MG63 (cell line): ENCODE data around the gene NDUFA3. TPM values are rescaled to one million over a fixed set of nuclear protein-coding genes. Genes with fewer than 3 reads are reported as not detected.
A peak's percentile ranks its signal among the peaks of the same experiment; 100 is the strongest.
"Not testable (repeated sequence)": the region's sequence is repeated elsewhere in the genome, so short reads cannot be mapped to it uniquely, and the experiment has no call there.

ENCODE experiments used
- DNase-seq: peaks from one replicate; pipeline ENCODE4 v3.0.0-alpha.2; 2020
- H3K27me3 ChIP-seq: fragments of 250-450 bp; sonication (Bioruptor Pico); 2 replicates; pipeline ENCODE4 v1.5.1; 2020; ENCODE audit warnings: mild to moderate bottlenecking, moderate library complexity
- H3K36me3 ChIP-seq: fragments of 250-450 bp; sonication (Bioruptor Pico); 2 replicates; pipeline ENCODE4 v1.5.1; 2020; ENCODE audit warnings: mild to moderate bottlenecking, moderate library complexity
- H3K4me3 ChIP-seq: fragments of 250-450 bp; sonication (Bioruptor Pico); 2 replicates; pipeline ENCODE4 v1.5.1; 2020; ENCODE audit warnings: mild to moderate bottlenecking, moderate library complexity
- H3K9me3 ChIP-seq: fragments of 250-450 bp; sonication (Bioruptor Pico); 2 replicates; pipeline ENCODE4 v1.5.1; 2020; ENCODE audit warnings: mild to moderate bottlenecking, moderate library complexity
- total RNA-seq: library from RNA; depleted of rRNA; stranded (reverse); fragments of >200 nt; shearing (Covaris generic); gene quantifications from 2 replicates; pipeline ENCODE4 v1.2.3, GENCODE V29; 2014; ENCODE audit warnings: low replicate concordance; rRNA removed

NDUFA3 gene
- total RNA-seq, result 4.8 and 23.1 TPM in 2 replicates

GRCh38 chr19:54102421-54103169, at the start of gene NDUFA3:
Gene NDUFA3 (plus strand): TSS chr19:54102855. CDS start chr19:54102879, 24 bp downstream.
- H3K36me3 ChIP-seq, result peaks cover 21% of the 10 kb centered on the region

GRCh38 chr19:54062643-54063042, 40.0 kb upstream of the NDUFA3 start:
- Histone ChIP-seq H3K36me3 (no peaks in the 10 kb centered on the region), H3K9me3 (no peaks in the 10 kb centered on the region), H3K27me3 (peaks cover 30% of the 10 kb centered on the region), H3K4me3 (no peak overlapping the region)
- no peak for DNase-seq

More at GRCh38 chr19:54102421-54103169, at the start of gene NDUFA3:
- peak; percentile 99 for DNase-seq
- Histone ChIP-seq H3K9me3 (no peaks in the 10 kb centered on the region), H3K27me3 (no peaks in the 10 kb centered on the region), H3K4me3 (peak within 1 kb of the TSS; percentile 70)

- no peak for DNase-seq
- Histone ChIP-seq H3K9me3 (no peaks in the 10 kb centered on the region), H3K27me3 (peaks cover 30% of the 10 kb centered on the region), H3K36me3 (no peaks in the 10 kb centered on the region), H3K4me3 (no peak within 1 kb of the TSS)
These were observed 39.1 kb upstream of the NDUFA3 start, which contains the start of gene VSTM1 for GRCh38 chr19:54063350-54064116. Gene VSTM1 (minus strand): TSS chr19:54063897. CDS start chr19:54063777, 120 bp downstream.

- Histone ChIP-seq H3K9me3 (peaks cover 9% of the 10 kb centered on the region), H3K36me3 (no peaks in the 10 kb centered on the region), H3K4me3 (no peak overlapping the region), H3K27me3 (peaks cover 7% of the 10 kb centered on the region)
- no peak for DNase-seq
These were observed 33.2 kb upstream of the NDUFA3 start for GRCh38 chr19:54069470-54069869.

- H3K4me3 ChIP-seq, result no peak overlapping the region
- no peaks in the 10 kb centered on the region for H3K36me3 ChIP-seq
- no peak for DNase-seq
- 0 out of 2 replicates have a peak, but pooled peaks cover 2% of the 10 kb centered on the region for H3K27me3 ChIP-seq
- peaks cover 9% of the 10 kb centered on the region for H3K9me3 ChIP-seq
These were observed 28.8 kb upstream of the NDUFA3 start for GRCh38 chr19:54073829-54074228.

GRCh38 chr19:54074851-54075250, 27.8 kb upstream of the NDUFA3 start:
- Histone ChIP-seq H3K4me3 (no peak overlapping the region), H3K36me3 (no peaks in the 10 kb centered on the region), H3K27me3 (0 out of 2 replicates have a peak, but pooled peaks cover 2% of the 10 kb centered on the region), H3K9me3 (peaks cover under 1% of the 10 kb centered on the region)
- DNase-seq, result no peak

GRCh38 chr19:54077334-54077733, 25.3 kb upstream of the NDUFA3 start:
- Histone ChIP-seq H3K4me3 (no peak overlapping the region), H3K27me3 (0 out of 2 replicates have a peak, but pooled peaks cover 2% of the 10 kb centered on the region), H3K9me3 (peaks cover 6% of the 10 kb centered on the region; the same call in 1 of the 2 replicates), H3K36me3 (no peaks in the 10 kb centered on the region)
- no peak for DNase-seq

- H3K36me3 ChIP-seq, result no peaks in the 10 kb centered on the region
- no peak within 1 kb of the TSS for H3K4me3 ChIP-seq
- no peaks in the 10 kb centered on the region; the same call in 1 of the 2 replicates for H3K27me3 ChIP-seq
- H3K9me3 ChIP-seq, result peaks cover 6% of the 10 kb centered on the region; the same call in 1 of the 2 replicates
- no peak for DNase-seq
These were observed 21.6 kb upstream of the NDUFA3 start, which contains the start of gene TARM1 for GRCh38 chr19:54081032-54081431. Gene TARM1 (minus strand): TSS chr19:54081365. CDS start chr19:54081340, 25 bp downstream.

- DNase-seq, result no peak
- Histone ChIP-seq H3K9me3 (peaks cover 6% of the 10 kb centered on the region; the same call in 1 of the 2 replicates), H3K4me3 (no peak overlapping the region), H3K27me3 (peaks cover 9% of the 10 kb centered on the region), H3K36me3 (no peaks in the 10 kb centered on the region)
These were observed 18.2 kb upstream of the NDUFA3 start for GRCh38 chr19:54084410-54084809.

- no peak for DNase-seq
- H3K36me3 ChIP-seq, result no peaks in the 10 kb centered on the region
- H3K27me3 ChIP-seq, result peaks cover 7% of the 10 kb centered on the region
- 0 out of 2 replicates have a peak, but pooled peaks cover 3% of the 10 kb centered on the region for H3K9me3 ChIP-seq
- H3K4me3 ChIP-seq, result no peak overlapping the region
These were observed 8.1 kb upstream of the NDUFA3 start for GRCh38 chr19:54094426-54095000.

- H3K9me3 ChIP-seq, result 0 out of 2 replicates have a peak, but pooled peaks cover 3% of the 10 kb centered on the region
- DNase-seq, result no peak
- no peaks in the 10 kb centered on the region for H3K36me3 ChIP-seq
- peak overlapping the region; percentile 10 for H3K4me3 ChIP-seq
- H3K27me3 ChIP-seq, result peaks cover 7% of the 10 kb centered on the region
These were observed 7.4 kb upstream of the NDUFA3 start for GRCh38 chr19:54095136-54095858.

- not testable (repeated sequence) for H3K27me3 ChIP-seq, H3K9me3 ChIP-seq, H3K36me3 ChIP-seq
- DNase-seq, result peak; percentile 60
- H3K4me3 ChIP-seq, result peak overlapping the region; percentile 10
These were observed 6.6 kb upstream of the NDUFA3 start for GRCh38 chr19:54095859-54096616.

- DNase-seq, result no peak
- H3K27me3 ChIP-seq, result peaks cover 7% of the 10 kb centered on the region
- H3K9me3 ChIP-seq, result 0 out of 2 replicates have a peak, but pooled peaks cover 3% of the 10 kb centered on the region
- no peak overlapping the region for H3K4me3 ChIP-seq
- H3K36me3 ChIP-seq, result no peaks in the 10 kb centered on the region
These were observed 6.0 kb upstream of the NDUFA3 start for GRCh38 chr19:54096617-54097106.

GRCh38 chr19:54099190-54099902, 3.3 kb upstream of the NDUFA3 start:
- 0 out of 2 replicates have a peak, but pooled peaks cover 2% of the 10 kb centered on the region for H3K27me3 ChIP-seq
- H3K4me3 ChIP-seq, result no peak overlapping the region
- H3K9me3 ChIP-seq, result 0 out of 2 replicates have a peak, but pooled peaks cover 3% of the 10 kb centered on the region
- no peak for DNase-seq
- no peaks in the 10 kb centered on the region; the same call in 1 of the 2 replicates for H3K36me3 ChIP-seq

- H3K9me3 ChIP-seq, H3K36me3 ChIP-seq, H3K4me3 ChIP-seq, DNase-seq, H3K27me3 ChIP-seq: not testable (repeated sequence)
These were observed 2.8 kb upstream of the NDUFA3 start for GRCh38 chr19:54099903-54100255.
